Measurements from ENCODE around the gene SPECC1. TPM values are rescaled to one million over a fixed set of nuclear protein-coding genes. Genes with fewer than 3 reads are reported as not detected.

Gene SPECC1
- total and polyA plus RNA-seq, 7 donors = 10.9 to 98.3 (median 43.5) TPM

DNA sequence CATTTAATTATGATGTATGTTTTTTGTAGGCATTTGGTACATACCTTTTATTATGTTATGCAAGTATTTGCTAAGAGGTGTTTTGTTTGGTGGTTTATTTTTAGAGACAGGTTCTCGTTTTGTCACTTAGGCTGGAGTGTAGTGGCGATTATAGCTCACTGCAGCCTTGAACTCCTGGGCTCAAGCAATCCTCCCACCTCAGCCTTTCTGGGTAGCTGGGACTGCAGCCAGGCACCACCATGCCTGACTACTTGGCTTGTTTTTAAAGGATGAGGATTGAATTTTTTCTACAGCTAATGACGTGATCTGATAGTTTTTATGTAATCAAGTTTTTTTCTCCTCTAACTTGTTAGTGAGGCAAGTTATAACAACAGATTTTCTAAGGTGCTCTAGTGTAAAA lies 199.6 kb downstream of the SPECC1 start:
- H3K36me3 ChIP-seq = no peaks in the 10 kb centered on the region
- WGBS, 2 donors = 88 to 92% methylated on average over 3 of the region's 3 CpGs
- H3K27me3 ChIP-seq = no peaks in the 10 kb centered on the region
- no peak for DNase-seq
- TF ChIP-seq POLR2A (IDR thresholded peaks at IDR 0.05) = no peak
- TF ChIP-seq, protein P1, sequence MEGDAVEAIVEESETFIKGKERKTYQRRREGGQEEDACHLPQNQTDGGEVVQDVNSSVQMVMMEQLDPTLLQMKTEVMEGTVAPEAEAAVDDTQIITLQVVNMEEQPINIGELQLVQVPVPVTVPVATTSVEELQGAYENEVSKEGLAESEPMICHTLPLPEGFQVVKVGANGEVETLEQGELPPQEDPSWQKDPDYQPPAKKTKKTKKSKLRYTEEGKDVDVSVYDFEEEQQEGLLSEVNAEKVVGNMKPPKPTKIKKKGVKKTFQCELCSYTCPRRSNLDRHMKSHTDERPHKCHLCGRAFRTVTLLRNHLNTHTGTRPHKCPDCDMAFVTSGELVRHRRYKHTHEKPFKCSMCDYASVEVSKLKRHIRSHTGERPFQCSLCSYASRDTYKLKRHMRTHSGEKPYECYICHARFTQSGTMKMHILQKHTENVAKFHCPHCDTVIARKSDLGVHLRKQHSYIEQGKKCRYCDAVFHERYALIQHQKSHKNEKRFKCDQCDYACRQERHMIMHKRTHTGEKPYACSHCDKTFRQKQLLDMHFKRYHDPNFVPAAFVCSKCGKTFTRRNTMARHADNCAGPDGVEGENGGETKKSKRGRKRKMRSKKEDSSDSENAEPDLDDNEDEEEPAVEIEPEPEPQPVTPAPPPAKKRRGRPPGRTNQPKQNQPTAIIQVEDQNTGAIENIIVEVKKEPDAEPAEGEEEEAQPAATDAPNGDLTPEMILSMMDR (IDR thresholded peaks at IDR 0.05) = no peak
- TF ChIP-seq POLR2AphosphoS5 (IDR thresholded peaks at IDR 0.05) = no peak
- no peak for TF ChIP-seq EP300 (IDR thresholded peaks at IDR 0.05)
- H3K4me3 ChIP-seq = no peak overlapping the region
- peaks cover 0 to 22% (median 17%) of the 10 kb centered on the region in 4 donors for H3K4me1 ChIP-seq
- H3K9me3 ChIP-seq = no peaks in the 10 kb centered on the region
- H3K27ac ChIP-seq = no peak overlapping the region
- intact Hi-C loops (cut with DNase I) = no loop called here

DNA sequence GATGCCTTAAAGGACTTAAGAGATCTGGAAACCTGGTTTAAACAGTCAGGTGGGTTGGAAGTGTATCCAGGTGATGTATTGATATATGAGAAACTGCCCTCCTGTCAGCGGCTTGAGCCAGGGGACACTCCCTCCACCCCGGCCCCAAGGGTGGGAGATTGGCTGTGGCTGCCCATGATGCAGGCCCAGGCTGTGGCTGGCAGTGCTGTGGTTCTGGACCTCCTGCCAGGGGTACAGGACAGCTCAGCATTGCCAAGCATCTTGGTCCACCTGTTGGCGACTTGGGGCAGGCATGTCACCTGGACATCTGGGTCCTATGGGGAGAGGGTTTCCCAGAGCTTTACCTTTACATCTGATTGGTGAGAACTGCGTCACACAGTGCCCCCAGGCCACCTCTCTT lies 201.0 kb downstream of the SPECC1 start:
- intact Hi-C loops (cut with DNase I) = no loop called here

DNA sequence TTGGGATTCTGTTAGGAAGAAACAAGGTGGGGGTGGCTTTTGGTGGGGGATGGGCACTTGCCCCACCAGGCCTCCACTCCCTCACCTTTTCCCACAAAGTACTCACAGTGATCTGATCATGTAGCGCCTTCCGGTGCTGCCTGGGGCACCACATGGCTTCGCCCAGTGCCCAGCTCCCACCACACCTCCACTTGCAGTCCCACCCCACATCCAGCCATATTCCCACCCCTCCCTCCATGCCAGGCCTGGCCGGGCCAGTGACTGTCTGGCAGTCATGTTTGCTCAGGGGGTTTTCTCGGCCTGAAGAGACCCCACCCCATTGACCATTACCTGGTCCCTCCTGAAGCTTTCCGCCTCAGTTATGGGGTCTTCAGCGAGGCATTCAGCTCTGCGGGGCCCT lies 201.5 kb downstream of the SPECC1 start:
- Histone ChIP-seq H3K36me3 (no peaks in the 10 kb centered on the region), H3K4me3 (no peak overlapping the region), H3K4me1 (peaks cover 0 to 21% (median 16%) of the 10 kb centered on the region in 4 donors), H3K27me3 (no peaks in the 10 kb centered on the region), H3K27ac (no peak overlapping the region), H3K9me3 (no peaks in the 10 kb centered on the region)
- DNase-seq = no peak
- intact Hi-C loops (cut with DNase I) = no loop called here
- WGBS, 2 donors = 96 to 97% methylated on average over 8 of the region's 8 CpGs
- TF ChIP-seq POLR2AphosphoS5 (IDR thresholded peaks at IDR 0.05) (no peak), EP300 (IDR thresholded peaks at IDR 0.05) (no peak)

More for the DNA sequence above, 201.0 kb downstream of the SPECC1 start:
- TF ChIP-seq POLR2AphosphoS5 (IDR thresholded peaks at IDR 0.05) (no peak), EP300 (IDR thresholded peaks at IDR 0.05) (no peak)
- H3K4me3 ChIP-seq = no peak overlapping the region
- H3K36me3 ChIP-seq = no peaks in the 10 kb centered on the region
- no peak for DNase-seq
- H3K27ac ChIP-seq = no peak overlapping the region
- peaks cover 0 to 22% (median 17%) of the 10 kb centered on the region in 4 donors for H3K4me1 ChIP-seq
- H3K9me3 ChIP-seq = no peaks in the 10 kb centered on the region
- H3K27me3 ChIP-seq = no peaks in the 10 kb centered on the region
- 96% methylated on average over 4 of the region's 4 CpGs for WGBS, 2 donors

DNA sequence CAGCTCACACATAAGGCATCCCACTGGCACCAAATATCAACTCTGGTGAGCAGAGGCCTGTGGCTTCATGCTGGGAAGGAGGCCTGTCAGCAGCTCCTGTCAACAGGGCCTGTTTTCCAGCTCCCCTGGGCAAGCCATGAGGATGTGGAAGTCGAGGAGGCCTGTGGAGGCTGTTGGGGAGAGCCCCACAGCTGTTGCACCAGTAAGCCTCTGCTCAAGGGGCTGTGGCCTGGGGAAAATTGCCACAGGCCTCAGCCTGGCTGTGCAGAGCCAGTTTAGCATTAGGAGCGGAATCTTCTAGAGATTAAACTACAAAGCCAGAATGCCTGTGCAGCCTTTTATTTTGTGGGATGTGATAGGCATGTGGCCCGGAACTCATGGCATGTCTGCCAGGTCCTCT lies 202.1 kb downstream of the SPECC1 start:
- DNase-seq = no peak
- H3K4me3 ChIP-seq = no peak overlapping the region
- 93 to 94% methylated on average over 3 of the region's 3 CpGs for WGBS, 2 donors
- H3K9me3 ChIP-seq = no peaks in the 10 kb centered on the region
- intact Hi-C loops (cut with DNase I) = no loop called here
- H3K27me3 ChIP-seq = no peaks in the 10 kb centered on the region
- no peak overlapping the region for H3K27ac ChIP-seq
- H3K4me1 ChIP-seq = peaks cover 0 to 14% (median 11%) of the 10 kb centered on the region in 4 donors
- TF ChIP-seq, protein P1 (IDR thresholded peaks at IDR 0.05) = no peak
- TF ChIP-seq POLR2A (IDR thresholded peaks at IDR 0.05) (no peak), EP300 (IDR thresholded peaks at IDR 0.05) (no peak), POLR2AphosphoS5 (IDR thresholded peaks at IDR 0.05) (no peak)
- H3K36me3 ChIP-seq = no peaks in the 10 kb centered on the region

DNA sequence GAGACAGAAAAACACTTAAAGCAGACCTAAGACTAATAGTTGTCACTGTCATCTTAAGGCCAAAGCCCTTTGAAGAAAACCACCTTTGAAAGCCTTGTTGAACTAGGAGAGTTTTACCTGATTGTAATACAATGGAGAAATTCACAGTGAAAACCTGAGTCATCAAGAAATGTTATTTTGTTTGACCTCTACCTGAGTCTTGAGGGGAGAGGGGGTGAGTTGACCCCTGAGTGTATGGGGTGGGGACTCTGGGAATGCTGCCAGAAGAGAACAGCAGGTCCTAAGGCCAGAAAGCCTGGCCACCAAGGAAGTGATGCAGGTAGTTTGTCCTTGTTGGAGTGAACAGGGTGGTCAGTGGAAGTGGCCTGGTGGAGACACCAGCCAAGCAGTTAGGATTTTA lies 204.3 kb downstream of the SPECC1 start:
- TF ChIP-seq EP300 (IDR thresholded peaks at IDR 0.05) (no peak), POLR2AphosphoS5 (IDR thresholded peaks at IDR 0.05) (no peak), POLR2A (IDR thresholded peaks at IDR 0.05) (no peak)
- TF ChIP-seq, protein P1 (IDR thresholded peaks at IDR 0.05) = no peak
- Histone ChIP-seq H3K27ac (no peak overlapping the region), H3K27me3 (no peaks in the 10 kb centered on the region), H3K36me3 (no peaks in the 10 kb centered on the region), H3K4me1 (peaks cover 0 to 7% (median 0%) of the 10 kb centered on the region in 4 donors), H3K9me3 (no peaks in the 10 kb centered on the region), H3K4me3 (no peak overlapping the region)
- intact Hi-C loops (cut with DNase I) = no loop called here
- DNase-seq = no peak

DNA sequence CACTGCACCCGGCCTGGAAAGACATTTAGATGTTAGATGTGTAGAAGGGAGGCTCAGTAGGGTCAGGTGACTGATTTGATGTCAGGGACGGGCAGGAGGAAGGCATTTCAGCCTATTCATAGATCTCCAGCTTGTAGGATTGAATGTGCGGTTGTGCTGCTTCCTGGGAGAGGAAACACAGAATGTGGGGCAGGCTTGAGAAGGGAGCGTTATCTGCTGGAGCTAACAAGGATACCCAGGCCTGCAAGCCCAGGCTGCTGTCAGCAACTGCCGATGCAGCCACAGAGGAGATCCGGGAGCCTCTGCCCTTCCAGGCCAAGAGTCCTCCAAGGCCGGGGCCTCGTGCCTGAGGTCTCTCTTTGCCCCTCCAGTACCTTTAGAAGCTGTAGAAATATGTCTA lies 205.6 kb downstream of the SPECC1 start:
- H3K4me3 ChIP-seq = no peak overlapping the region
- H3K4me1 ChIP-seq = peaks cover 0 to 7% (median 0%) of the 10 kb centered on the region in 4 donors
- no peaks in the 10 kb centered on the region for H3K9me3 ChIP-seq
- 94 to 95% methylated on average over 8 of the region's 8 CpGs for WGBS, 2 donors
- no peaks in the 10 kb centered on the region for H3K27me3 ChIP-seq
- no peaks in the 10 kb centered on the region for H3K36me3 ChIP-seq
- no peak overlapping the region for H3K27ac ChIP-seq
- TF ChIP-seq POLR2AphosphoS5 (IDR thresholded peaks at IDR 0.05) = no peak
- TF ChIP-seq EP300 (IDR thresholded peaks at IDR 0.05) = no peak
- TF ChIP-seq, protein P1 (IDR thresholded peaks at IDR 0.05) = no peak
- no peak for TF ChIP-seq POLR2A (IDR thresholded peaks at IDR 0.05)
- intact Hi-C loops (cut with DNase I) = no loop called here
- DNase-seq = no peak

Data from sigmoid colon (tissue), 7 donors.